ENCODE results near the gene DPF1.
A peak's percentile ranks its signal among the peaks of the same experiment; 100 is the strongest.

The DPF1 gene

GRCh38 chr19:38255383-38256014 is 31.5 kb upstream of the DPF1 start:
- Mint-ChIP-seq H3K4me1 (ENCODE audit: low read depth) (peaks cover 20% of the 10 kb centered on the region), H3K36me3 (ENCODE audit: low read depth) (peaks cover 13% of the 10 kb centered on the region), H3K4me3 (peak overlapping the region; percentile 74), H3K27me3 (ENCODE audit: low read depth) (no peaks in the 10 kb centered on the region), H3K9me3 (no peaks in the 10 kb centered on the region), H3K27ac (peak overlapping the region; percentile 38)
- DNase-seq (ENCODE audit: low spot score): peak; percentile 27

GRCh38 chr19:38253788-38254187 is 29.8 kb upstream of the DPF1 start:
- H3K27me3 Mint-ChIP-seq (ENCODE audit: low read depth): no peaks in the 10 kb centered on the region
- H3K36me3 Mint-ChIP-seq (ENCODE audit: low read depth): peaks cover 15% of the 10 kb centered on the region
- no peak for DNase-seq (ENCODE audit: low spot score)
- no peaks in the 10 kb centered on the region for H3K9me3 Mint-ChIP-seq
- peaks cover 22% of the 10 kb centered on the region for H3K4me1 Mint-ChIP-seq (ENCODE audit: low read depth)
- peak overlapping the region; percentile 72 for H3K27ac Mint-ChIP-seq
- peak overlapping the region; percentile 74 for H3K4me3 Mint-ChIP-seq

GRCh38 chr19:38252941-38253691 is 29.1 kb upstream of the DPF1 start:
- no peak for DNase-seq (ENCODE audit: low spot score)
- Mint-ChIP-seq H3K27ac (peak overlapping the region; percentile 72), H3K36me3 (ENCODE audit: low read depth) (peaks cover 15% of the 10 kb centered on the region), H3K4me1 (ENCODE audit: low read depth) (peaks cover 22% of the 10 kb centered on the region), H3K9me3 (no peaks in the 10 kb centered on the region), H3K27me3 (ENCODE audit: low read depth) (no peaks in the 10 kb centered on the region), H3K4me3 (peak overlapping the region; percentile 74)

DNA sequence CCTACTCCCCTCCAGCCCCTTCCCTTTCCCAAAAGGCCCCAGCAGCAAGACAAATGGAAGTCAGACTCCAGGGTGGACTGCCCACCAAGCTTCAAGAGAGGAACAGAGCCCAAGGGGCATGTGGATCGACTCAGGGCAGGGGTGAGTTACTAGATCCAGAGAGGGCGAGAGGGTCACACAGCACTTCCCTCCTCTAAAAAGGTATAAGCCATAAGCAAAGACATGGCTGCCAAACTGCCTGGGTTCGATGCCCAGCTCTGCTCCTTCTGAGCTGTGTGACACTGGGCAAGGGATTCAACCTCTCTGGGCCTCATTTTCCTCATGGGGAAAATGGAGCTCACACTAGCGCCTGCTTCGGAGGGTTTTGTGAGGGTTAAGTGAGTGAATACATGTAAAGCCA is 28.4 kb upstream of the DPF1 start:
- DNase-seq (ENCODE audit: low spot score): no peak
- Mint-ChIP-seq H3K36me3 (ENCODE audit: low read depth) (peaks cover 15% of the 10 kb centered on the region), H3K4me3 (peak overlapping the region; percentile 74), H3K27ac (peak overlapping the region; percentile 71), H3K27me3 (ENCODE audit: low read depth) (no peaks in the 10 kb centered on the region), H3K4me1 (ENCODE audit: low read depth) (peaks cover 22% of the 10 kb centered on the region), H3K9me3 (no peaks in the 10 kb centered on the region)

DNA sequence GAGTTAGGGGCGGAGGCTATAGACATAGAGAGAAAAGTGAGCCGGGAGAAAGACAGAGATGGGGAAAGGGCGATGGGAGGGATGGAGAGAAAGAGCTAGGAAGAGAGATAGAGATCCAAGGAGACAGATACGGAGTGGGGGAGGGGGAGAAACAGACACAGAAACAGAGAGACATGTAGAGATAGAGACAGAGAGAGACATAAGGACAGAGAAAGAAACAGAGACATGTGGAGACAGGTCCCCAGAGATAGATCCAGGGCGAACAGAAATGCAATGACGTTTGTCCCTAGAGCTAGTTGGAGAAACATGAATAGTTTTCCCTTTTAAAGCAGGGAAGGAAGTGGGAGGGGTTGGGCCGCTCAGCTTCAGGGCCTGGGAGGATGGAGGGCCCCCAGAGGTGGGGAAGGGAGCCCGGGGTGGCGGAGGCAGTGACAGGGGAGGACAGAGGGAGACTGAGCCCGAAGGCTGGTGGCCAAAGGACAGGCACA is 27.6 kb upstream of the DPF1 start:
- no peak for DNase-seq (ENCODE audit: low spot score)
- peaks cover 15% of the 10 kb centered on the region for H3K36me3 Mint-ChIP-seq (ENCODE audit: low read depth)
- no peaks in the 10 kb centered on the region for H3K9me3 Mint-ChIP-seq
- H3K4me1 Mint-ChIP-seq (ENCODE audit: low read depth): peaks cover 21% of the 10 kb centered on the region
- H3K27ac Mint-ChIP-seq: peak overlapping the region; percentile 75
- H3K27me3 Mint-ChIP-seq (ENCODE audit: low read depth): no peaks in the 10 kb centered on the region
- peak overlapping the region; percentile 74 for H3K4me3 Mint-ChIP-seq

GRCh38 chr19:38250821-38251563 is 27.0 kb upstream of the DPF1 start:
- Mint-ChIP-seq H3K9me3 (no peaks in the 10 kb centered on the region), H3K4me3 (peak overlapping the region; percentile 74), H3K27ac (peak overlapping the region; percentile 75), H3K4me1 (ENCODE audit: low read depth) (peaks cover 23% of the 10 kb centered on the region), H3K36me3 (ENCODE audit: low read depth) (peaks cover 15% of the 10 kb centered on the region), H3K27me3 (ENCODE audit: low read depth) (no peaks in the 10 kb centered on the region)
- no peak for DNase-seq (ENCODE audit: low spot score)

- Mint-ChIP-seq H3K27ac (peak overlapping the region; percentile 22), H3K4me3 (no peak overlapping the region), H3K27me3 (ENCODE audit: low read depth) (no peaks in the 10 kb centered on the region), H3K9me3 (no peaks in the 10 kb centered on the region), H3K36me3 (ENCODE audit: low read depth) (peaks cover 11% of the 10 kb centered on the region), H3K4me1 (ENCODE audit: low read depth) (peaks cover 21% of the 10 kb centered on the region)
- no peak for DNase-seq (ENCODE audit: low spot score)
These were observed 26.4 kb upstream of the DPF1 start for GRCh38 chr19:38250428-38250820.

- Mint-ChIP-seq H3K4me1 (ENCODE audit: low read depth) (peaks cover 19% of the 10 kb centered on the region), H3K27ac (no peak overlapping the region), H3K9me3 (no peaks in the 10 kb centered on the region), H3K4me3 (no peak overlapping the region), H3K36me3 (ENCODE audit: low read depth) (peaks cover 9% of the 10 kb centered on the region), H3K27me3 (ENCODE audit: low read depth) (no peaks in the 10 kb centered on the region)
- no peak for DNase-seq (ENCODE audit: low spot score)
These were observed 24.4 kb upstream of the DPF1 start for GRCh38 chr19:38248421-38248820.

DNA sequence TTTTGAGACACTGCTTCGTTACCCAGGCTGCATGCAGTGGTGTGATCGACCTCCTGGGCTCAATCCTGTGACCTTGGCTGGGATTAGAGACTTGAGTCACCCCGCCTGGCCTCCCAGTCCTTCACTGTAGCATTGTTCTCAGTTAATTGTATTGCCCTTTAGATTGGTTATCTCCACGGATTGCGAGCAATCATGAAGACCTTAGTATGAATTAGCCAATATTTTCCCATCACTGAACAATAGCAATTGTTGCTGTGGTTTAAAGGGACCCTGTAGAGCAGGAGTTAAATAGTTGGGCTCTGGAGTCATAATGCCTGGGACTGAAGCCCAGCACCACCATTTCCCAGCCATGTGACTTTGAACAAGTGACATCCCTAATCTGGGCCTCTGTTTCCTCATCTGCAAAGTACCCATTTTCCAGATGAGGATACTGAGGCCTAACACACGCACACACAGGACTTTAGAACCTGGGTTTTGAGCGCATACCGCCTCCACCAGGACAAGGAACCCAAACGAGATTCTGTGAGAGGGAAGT is 23.8 kb upstream of the DPF1 start:
- DNase-seq (ENCODE audit: low spot score): no peak
- Mint-ChIP-seq H3K27me3 (ENCODE audit: low read depth) (no peaks in the 10 kb centered on the region), H3K36me3 (ENCODE audit: low read depth) (peaks cover 9% of the 10 kb centered on the region), H3K9me3 (no peaks in the 10 kb centered on the region), H3K27ac (no peak overlapping the region), H3K4me1 (ENCODE audit: low read depth) (peaks cover 19% of the 10 kb centered on the region), H3K4me3 (no peak overlapping the region)

DNA sequence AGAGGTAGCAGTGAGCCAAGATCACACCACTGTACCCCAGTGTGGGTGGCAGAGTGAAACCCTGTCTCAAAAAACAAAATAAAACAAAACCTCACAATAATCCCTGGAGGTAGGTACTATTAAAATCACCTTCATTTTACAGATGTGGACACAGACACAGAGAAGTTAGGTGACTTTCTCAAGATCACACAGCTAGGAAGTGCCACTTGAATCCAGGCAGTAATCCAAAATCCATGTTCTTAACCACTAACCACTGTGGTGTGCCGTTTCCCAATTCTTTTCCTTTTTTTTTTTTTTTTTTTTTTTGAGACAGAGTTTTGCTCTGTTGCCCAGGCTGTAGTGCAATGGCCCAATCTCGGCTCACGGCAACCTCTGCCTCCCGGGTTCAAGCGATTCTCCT is 23.1 kb upstream of the DPF1 start:
- DNase-seq (ENCODE audit: low spot score): no peak
- no peaks in the 10 kb centered on the region for H3K9me3 Mint-ChIP-seq
- H3K4me1 Mint-ChIP-seq (ENCODE audit: low read depth): peaks cover 19% of the 10 kb centered on the region
- no peak overlapping the region for H3K27ac Mint-ChIP-seq
- H3K4me3 Mint-ChIP-seq: no peak overlapping the region
- H3K36me3 Mint-ChIP-seq (ENCODE audit: low read depth): peaks cover 7% of the 10 kb centered on the region
- H3K27me3 Mint-ChIP-seq (ENCODE audit: low read depth): no peaks in the 10 kb centered on the region

DNA sequence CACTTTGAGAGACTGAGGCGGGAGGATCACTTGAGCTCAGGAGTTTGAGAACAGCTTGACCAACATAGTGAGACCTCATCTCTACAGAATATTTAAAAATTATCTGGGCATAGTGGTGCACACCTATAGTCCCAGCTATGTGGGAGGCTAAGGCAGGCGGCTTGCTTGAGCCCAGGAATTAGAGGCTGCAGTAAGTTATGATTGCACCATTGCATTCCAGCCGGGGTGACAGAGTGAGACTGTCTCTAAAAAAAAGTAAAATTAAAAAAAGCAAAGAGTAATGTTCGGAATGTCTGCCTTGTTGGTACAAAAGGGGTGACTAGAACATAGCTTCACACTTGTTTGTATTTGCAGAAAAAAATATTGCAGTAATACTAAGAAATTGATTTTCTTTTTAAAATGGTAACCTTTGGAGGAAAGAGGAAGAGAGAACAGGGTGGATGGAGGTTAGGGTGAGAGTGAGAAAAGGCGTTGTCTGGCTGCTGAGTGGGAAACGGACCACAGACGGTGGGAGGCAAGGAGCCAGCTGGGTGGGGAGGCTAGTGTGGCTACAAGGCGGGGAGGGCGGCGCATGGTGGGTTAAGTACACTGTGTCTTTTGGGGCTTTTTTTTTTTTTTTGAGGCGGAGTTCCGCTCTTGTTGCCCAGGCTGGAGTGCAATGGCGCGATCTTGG is 21.9 kb upstream of the DPF1 start:
- Mint-ChIP-seq H3K27ac (peak overlapping the region; percentile 45), H3K4me1 (ENCODE audit: low read depth) (peaks cover 13% of the 10 kb centered on the region), H3K27me3 (ENCODE audit: low read depth) (no peaks in the 10 kb centered on the region), H3K36me3 (ENCODE audit: low read depth) (peaks cover 5% of the 10 kb centered on the region), H3K4me3 (no peak overlapping the region), H3K9me3 (no peaks in the 10 kb centered on the region)
- DNase-seq (ENCODE audit: low spot score): no peak

- Mint-ChIP-seq H3K4me3 (peak overlapping the region; percentile 71), H3K4me1 (ENCODE audit: low read depth) (peaks cover 9% of the 10 kb centered on the region), H3K9me3 (no peaks in the 10 kb centered on the region), H3K27ac (peak overlapping the region; percentile 28), H3K27me3 (ENCODE audit: low read depth) (no peaks in the 10 kb centered on the region), H3K36me3 (ENCODE audit: low read depth) (no peaks in the 10 kb centered on the region)
- no peak for DNase-seq (ENCODE audit: low spot score)
These were observed 19.3 kb upstream of the DPF1 start for GRCh38 chr19:38243279-38243673.

- no peak overlapping the region for H3K4me3 Mint-ChIP-seq
These were observed 15.8 kb upstream of the DPF1 start for GRCh38 chr19:38239816-38240215.

More at GRCh38 chr19:38239816-38240215, 15.8 kb upstream of the DPF1 start:
- Mint-ChIP-seq H3K27ac (no peak overlapping the region), H3K27me3 (ENCODE audit: low read depth) (no peaks in the 10 kb centered on the region), H3K9me3 (no peaks in the 10 kb centered on the region), H3K4me1 (ENCODE audit: low read depth) (peaks cover 5% of the 10 kb centered on the region), H3K36me3 (ENCODE audit: low read depth) (no peaks in the 10 kb centered on the region)
- DNase-seq (ENCODE audit: low spot score): no peak
